HG03135 (cell line): ENCODE data around the gene SMAD7.

Source experiments
- ATAC-seq: cut with Tn5 transposase; IDR thresholded peaks from one replicate; pipeline ENCODE4 v1.9.1; 2021; ENCODE audit warnings: mild to moderate bottlenecking, moderate library complexity; ENCODE audit not compliant: unreplicated experiment

SMAD7 gene

DNA sequence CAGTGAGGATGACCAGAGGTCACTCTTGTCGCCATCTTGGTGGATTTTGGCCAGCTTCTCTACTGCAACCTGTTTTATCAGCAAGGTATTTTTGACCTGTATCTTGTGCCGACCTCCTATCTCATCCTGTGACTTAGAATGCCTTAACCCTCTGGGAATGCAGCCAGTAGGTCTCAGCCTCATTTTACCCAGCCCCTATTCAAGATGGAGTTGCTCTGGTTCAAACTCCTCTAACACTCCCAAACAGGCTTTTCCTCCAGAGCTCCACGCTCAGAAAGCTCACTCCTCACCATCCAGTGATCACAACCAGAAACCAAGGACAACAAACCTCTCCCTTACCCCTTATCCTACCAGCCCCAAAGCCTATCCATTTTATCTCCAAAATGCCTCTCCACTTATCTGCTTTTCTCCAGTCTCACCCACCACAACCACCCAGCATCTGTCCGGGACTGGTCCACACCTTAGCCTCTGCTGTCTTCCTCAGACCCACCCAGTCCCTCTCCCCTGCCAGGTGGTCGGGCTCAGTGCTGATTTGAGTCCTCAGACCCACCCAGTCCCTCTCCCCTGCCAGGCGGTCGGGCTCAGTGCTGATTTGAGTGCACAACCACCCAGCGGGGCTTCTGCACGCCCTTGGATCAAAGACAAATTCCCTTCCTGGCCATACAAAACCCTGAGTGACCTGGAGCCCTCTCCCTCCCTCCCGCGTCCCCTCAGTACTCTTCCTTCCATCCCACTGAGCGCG, 11.7 kb upstream of the SMAD7 start:
- ATAC-seq, result no peak

DNA sequence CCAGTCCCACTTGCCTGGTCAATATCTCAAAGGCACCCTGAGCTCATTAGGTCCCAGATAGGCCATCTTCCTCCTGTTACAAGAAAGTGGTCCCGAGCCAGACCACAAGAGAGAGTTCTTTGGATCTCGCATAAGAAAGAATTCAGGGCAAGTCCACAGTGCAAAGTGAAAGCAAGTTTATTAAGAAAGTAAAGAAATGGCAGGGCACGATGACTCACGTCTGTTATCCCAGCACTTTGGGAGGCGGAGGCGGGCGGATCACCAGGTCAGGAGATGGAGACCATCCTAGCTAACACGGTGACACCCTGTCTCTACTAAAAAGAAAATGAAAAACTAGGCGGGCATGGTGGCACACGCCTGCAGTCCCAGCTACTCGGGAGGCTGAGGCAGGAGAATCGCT, 10.8 kb upstream of the SMAD7 start:
- ATAC-seq, result no peak

- no peak for ATAC-seq
Measured at GRCh38 chr18:48959921-48960920, 9.5 kb upstream of the SMAD7 start.

- no peak for ATAC-seq
Measured at GRCh38 chr18:48959551-48959920, 8.8 kb upstream of the SMAD7 start.

DNA sequence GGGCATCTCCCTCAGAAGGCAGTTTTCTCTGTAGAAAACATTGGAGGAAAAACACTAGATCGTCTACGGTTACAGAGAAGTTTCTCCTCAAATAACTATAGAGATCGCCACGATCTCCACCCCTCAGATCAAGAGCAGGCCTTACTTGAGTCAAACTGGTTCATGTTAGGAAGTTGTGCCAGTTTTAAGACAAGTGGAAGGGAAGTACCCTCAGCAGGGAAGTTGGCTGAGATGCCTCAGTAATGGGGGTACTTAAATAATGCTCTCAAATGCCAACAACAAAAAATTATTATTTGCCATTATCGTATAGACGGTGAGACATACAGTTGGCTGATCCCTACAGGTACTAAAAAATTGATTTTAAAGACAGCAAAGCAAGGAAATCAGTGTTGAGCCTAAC, 8.2 kb upstream of the SMAD7 start:
- no peak for ATAC-seq

GRCh38 chr18:48957616-48958015, 6.9 kb upstream of the SMAD7 start:
- no peak for ATAC-seq

GRCh38 chr18:48957136-48957535, 6.4 kb upstream of the SMAD7 start:
- no peak for ATAC-seq

- no peak for ATAC-seq
Measured at GRCh38 chr18:48956356-48956755, 5.6 kb upstream of the SMAD7 start.

GRCh38 chr18:48955830-48956261, 5.1 kb upstream of the SMAD7 start:
- no peak for ATAC-seq

- ATAC-seq, result no peak
Measured at GRCh38 chr18:48954886-48955819, 4.4 kb upstream of the SMAD7 start.

GRCh38 chr18:48953104-48953706, 2.4 kb upstream of the SMAD7 start:
- peak; percentile 6 for ATAC-seq

DNA sequence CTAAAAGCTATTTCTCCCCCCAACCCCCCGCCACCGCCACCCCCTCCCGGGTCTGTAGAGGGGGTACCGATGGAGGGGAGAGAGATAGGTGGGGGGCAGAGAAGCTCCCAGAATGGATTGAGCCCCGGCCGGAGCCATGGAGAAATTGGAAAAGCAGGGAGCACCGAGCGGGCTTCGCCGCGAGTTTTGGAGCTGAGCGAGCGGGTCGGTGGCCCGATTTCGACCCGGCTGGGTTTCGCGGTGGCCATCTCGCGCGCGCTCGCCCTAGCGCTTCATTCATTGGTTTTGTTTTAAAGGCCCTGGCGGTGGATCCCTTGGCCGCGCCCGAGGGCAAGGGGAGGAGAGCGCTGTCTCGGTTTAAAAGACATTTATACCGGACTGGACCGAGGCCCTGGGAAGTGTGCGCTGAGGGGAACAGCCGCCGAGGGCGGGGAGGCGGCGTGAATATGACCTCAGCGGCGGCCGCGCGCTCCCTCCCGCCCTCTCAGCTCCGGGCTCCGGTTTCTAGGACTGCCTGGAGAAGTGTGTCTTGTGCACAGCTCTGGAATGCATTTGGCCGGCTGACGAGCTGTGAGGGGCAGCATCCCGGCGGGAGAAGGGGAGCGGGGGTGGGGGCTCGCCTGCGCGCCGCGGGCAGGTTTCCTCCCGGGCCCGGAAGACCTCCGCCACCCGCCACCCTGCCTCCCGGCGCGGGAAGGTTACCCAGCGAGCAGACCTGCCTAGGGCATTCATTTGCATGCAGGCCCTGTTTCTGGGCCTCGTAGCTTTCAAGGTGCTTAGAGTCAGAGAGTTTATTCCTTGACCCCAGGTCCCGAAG, 1.7 kb upstream of the SMAD7 start:
- peak; percentile 27 for ATAC-seq

DNA sequence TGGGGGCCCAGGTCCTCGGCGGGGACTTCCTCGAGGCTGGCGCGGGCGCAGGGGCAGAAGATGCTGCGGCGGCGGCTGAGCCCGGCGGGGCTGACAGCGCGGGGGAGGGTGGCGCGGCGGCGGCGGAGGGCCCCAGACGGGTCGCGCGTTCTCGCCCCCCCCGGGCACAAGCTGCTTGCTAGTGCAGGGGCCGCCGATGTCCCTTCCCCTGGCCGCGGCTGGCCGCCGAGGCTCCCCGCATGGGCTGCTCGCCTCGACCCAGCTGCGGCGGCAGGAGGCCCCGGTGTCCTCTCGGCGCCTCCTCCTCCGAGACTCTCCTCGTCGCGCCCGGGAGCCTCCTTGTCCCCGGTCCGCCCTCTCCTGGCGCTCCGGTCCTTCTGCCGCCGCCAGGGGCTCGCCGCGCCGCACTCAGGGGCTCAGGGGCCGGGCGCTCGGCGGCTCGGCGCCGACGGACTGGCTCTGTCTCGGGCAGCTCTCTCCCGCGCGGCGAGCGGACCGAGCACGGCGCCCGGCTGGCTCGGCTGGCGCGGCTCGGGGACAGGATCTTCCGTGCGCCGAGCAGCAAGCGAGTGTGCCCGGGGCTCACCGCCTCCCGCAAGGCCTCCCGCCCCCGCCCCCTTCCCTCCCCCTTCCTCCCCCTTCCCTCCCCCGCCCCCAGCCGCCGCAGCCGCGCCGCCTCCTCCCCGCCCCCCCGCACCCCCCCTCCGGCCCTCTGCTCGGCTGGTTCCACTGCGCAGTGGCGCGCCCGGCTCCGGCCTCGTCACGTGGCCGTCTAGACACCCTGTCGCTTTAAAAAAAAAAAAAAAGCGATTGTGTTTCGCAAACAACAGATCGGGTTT, 902 bp upstream of the SMAD7 start:
- peak; percentile 37 for ATAC-seq

DNA sequence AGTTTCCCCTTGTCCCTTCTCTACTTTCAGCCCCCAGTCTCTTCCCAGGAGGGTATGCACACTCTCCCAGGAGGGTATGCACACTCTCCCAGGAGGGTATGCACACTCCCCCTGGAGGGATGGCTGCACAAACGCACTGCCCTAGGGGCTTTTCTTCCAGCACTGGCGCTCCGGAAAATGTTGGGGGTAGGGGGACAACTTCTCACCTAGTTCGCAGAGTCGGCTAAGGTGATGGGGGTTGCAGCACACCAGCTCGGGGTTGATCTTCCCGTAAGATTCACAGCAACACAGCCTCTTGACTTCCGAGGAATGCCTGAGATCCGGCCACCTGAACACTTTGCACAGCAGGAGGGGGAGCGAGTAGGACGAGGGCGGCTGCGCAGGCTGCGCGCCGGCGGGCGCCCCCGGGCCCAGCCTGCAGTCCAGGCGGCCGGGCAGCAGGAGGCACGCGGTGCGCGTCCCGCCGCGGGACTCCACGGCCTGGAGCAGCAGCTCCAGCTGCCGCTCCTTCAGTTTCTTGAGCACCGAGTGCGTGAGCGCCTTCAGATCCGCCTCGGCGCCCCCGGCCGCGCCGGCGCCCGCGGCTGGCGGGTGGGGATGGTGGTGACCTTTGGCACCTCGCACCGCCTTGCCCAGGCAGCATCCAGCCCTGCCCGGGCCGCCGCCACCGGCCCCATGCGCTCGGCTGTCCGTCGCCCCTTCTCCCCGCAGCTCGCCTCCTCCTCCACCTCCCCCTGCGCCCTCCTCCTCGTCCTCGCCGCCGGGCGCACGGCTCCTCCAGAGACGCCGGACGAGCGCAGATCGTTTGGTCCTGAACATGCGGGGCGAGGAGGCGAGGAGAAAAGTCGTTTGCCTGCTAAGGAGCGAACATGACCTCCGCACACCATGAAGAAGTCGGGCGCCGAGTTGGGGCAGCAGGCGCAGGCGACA, 894 bp downstream of the SMAD7 start:
- ATAC-seq, result no peak

GRCh38 chr18:48949050-48949605, 1.6 kb downstream of the SMAD7 start:
- no peak for ATAC-seq

DNA sequence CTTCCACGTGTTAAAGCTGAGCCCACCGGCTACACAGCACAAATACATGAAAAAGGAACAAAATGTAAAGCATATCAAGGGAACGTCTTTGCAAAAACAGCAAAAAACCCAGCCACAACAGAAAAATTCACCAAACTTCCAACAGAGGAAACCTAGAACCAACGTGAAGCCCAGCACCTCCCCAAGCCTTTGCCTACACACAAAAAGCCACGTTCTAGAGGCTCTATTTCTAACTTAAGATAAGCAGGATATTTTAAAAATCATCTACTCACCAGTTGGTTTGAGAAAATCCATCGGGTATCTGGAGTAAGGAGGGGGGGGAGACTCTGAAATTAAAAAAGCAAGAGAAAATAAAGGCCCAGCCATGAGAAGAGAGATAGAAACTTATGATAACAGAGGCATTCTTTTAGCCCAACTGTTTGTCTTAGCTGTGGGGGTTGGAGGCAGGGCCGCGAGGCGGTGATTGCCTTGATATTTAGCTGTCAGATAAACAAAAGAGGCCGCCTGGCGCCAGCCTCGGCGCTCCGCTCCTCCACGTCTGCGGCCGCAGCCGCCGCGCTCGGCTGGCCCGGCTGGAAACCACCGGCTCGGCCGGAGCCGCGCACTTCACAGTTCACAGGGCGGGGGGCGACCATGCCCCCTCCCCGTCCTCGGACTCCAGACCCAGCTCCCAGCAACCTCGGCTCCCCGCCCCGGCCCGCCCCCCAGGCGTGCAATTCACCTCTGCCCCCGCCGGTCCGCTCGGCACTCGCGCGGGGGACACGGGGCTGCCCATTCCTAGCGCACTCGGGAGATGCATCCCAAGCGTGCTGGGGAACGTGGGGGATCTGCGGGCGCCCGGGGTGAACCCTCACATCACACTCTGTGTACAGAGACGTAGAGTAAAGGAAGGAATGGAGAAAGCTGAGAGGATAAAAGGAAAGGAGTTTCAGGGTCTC, 2.4 kb downstream of the SMAD7 start:
- ATAC-seq, result no peak
